OCI-LY1 (cell line): ENCODE data around the gene MT1A.
A peak's percentile ranks its signal among the peaks of the same experiment; 100 is the strongest.

Experiments
- H2AFZ ChIP-seq: fragments of 200-600 bp; sonication (generic), shearing (Covaris generic); 2 replicates; pipeline ENCODE4 v1.6.0; 2014; ENCODE audit warnings: antibody characterized with exemption, mild to moderate bottlenecking, low read length
- H3F3A ChIP-seq: fragments of 200-600 bp; sonication (generic), shearing (Covaris generic); 2 replicates; pipeline ENCODE4 v1.6.0; 2014; ENCODE audit warnings: mild to moderate bottlenecking, antibody characterized with exemption, low read length, moderate library complexity; ENCODE audit not compliant: insufficient read depth
- H3K27ac ChIP-seq: fragments of 200-600 bp; sonication (generic); 2 replicates; pipeline ENCODE4 v1.5.1; 2014; ENCODE audit warnings: low read length, mixed run types, mild to moderate bottlenecking, low read depth; ENCODE audit not compliant: poor library complexity, severe bottlenecking
- H3K27me3 ChIP-seq: fragments of 200-600 bp; sonication (generic); 2 replicates; pipeline ENCODE4 v1.6.0; 2014; ENCODE audit warnings: antibody characterized with exemption, mild to moderate bottlenecking, low read length, moderate library complexity; ENCODE audit not compliant: insufficient read depth
- H3K36me3 ChIP-seq: fragments of 200-600 bp; sonication (generic); 2 replicates; pipeline ENCODE4 v1.6.1; 2014; ENCODE audit warnings: mild to moderate bottlenecking, antibody characterized with exemption, low read length, moderate library complexity, mixed read lengths; ENCODE audit not compliant: insufficient read depth
- H3K4me1 ChIP-seq: fragments of 200-600 bp; sonication (generic); 2 replicates; pipeline ENCODE4 v1.5.1; 2014; ENCODE audit warnings: mild to moderate bottlenecking, low read length, moderate library complexity; ENCODE audit not compliant: insufficient read depth, severe bottlenecking
- H3K4me2 ChIP-seq: fragments of 200-600 bp; sonication (generic), shearing (Covaris generic); 2 replicates; pipeline ENCODE4 v1.6.1; 2014; ENCODE audit warnings: low read length
- H3K4me3 ChIP-seq: fragments of 200-600 bp; sonication (generic); 2 replicates; pipeline ENCODE4 v1.5.1; 2014; ENCODE audit warnings: low read length, low read depth, mild to moderate bottlenecking, mixed read lengths; ENCODE audit not compliant: poor library complexity, severe bottlenecking
- H3K79me2 ChIP-seq: fragments of 200-600 bp; shearing (Covaris generic); 2 replicates; pipeline ENCODE4 v1.6.1; 2016; ENCODE audit warnings: mixed run types, low read length, mixed read lengths; ENCODE audit not compliant: insufficient read depth
- H3K9ac ChIP-seq: fragments of 200-600 bp; sonication (generic), shearing (Covaris generic); 2 replicates; pipeline ENCODE4 v1.6.1; 2014; ENCODE audit warnings: mild to moderate bottlenecking, low read length, mixed read lengths
- H3K9me2 ChIP-seq: fragments of 200-600 bp; sonication (generic), shearing (Covaris generic); 2 replicates; pipeline ENCODE4 v1.6.1; 2014; ENCODE audit warnings: low read depth, mild to moderate bottlenecking, low read length, mixed read lengths
- H3K9me3 ChIP-seq: fragments of 200-600 bp; shearing (Covaris generic); 2 replicates; pipeline ENCODE4 v1.6.1; 2014; ENCODE audit warnings: low read length, mixed read lengths
- H4K20me1 ChIP-seq: fragments of 200-600 bp; sonication (generic), shearing (Covaris generic); 2 replicates; pipeline ENCODE4 v1.6.0; 2016; ENCODE audit warnings: mild to moderate bottlenecking, low read length; ENCODE audit not compliant: insufficient read depth
- CTCF ChIP-seq: fragments of 200-600 bp; sonication (generic), shearing (Covaris generic); IDR thresholded peaks from 2 replicates; pipeline ENCODE4 v1.5.1; 2017; ENCODE audit warnings: mild to moderate bottlenecking, antibody characterized with exemption, low read length, moderate library complexity, mixed read lengths
- EZH2 ChIP-seq: fragments of 200-600 bp; sonication (generic), shearing (Covaris generic); IDR thresholded peaks from 2 replicates; pipeline ENCODE4 v1.8.0; 2017; ENCODE audit warnings: borderline replicate concordance, mixed run types, mild to moderate bottlenecking, antibody characterized with exemption, low read length, moderate library complexity, mixed read lengths

MT1A gene

GRCh38 chr16:56606476-56607108 is 31.9 kb upstream of the MT1A start:
- Histone ChIP-seq H3K79me2 (no peaks in the 10 kb centered on the region), H3K4me2 (no peak overlapping the region), H3K36me3 (no peaks in the 10 kb centered on the region), H3K27me3 (no peaks in the 10 kb centered on the region), H3K9me2 (no peaks in the 10 kb centered on the region), H3K4me1 (peaks cover 28% of the 10 kb centered on the region), H3K4me3 (no peak overlapping the region), H3K9me3 (no peaks in the 10 kb centered on the region), H4K20me1 (no peaks in the 10 kb centered on the region), H2AFZ (no peak overlapping the region), H3K27ac (no peak overlapping the region), H3F3A (no peaks in the 10 kb centered on the region), H3K9ac (no peak overlapping the region)
- TF ChIP-seq EZH2 (no peak), CTCF (no peak)

GRCh38 chr16:56607109-56607618 is 31.3 kb upstream of the MT1A start:
- H3K79me2 ChIP-seq = no peaks in the 10 kb centered on the region
- H3K27ac ChIP-seq = no peak overlapping the region
- H3K36me3 ChIP-seq = no peaks in the 10 kb centered on the region
- no peak overlapping the region for H3K4me2 ChIP-seq
- H4K20me1 ChIP-seq = no peaks in the 10 kb centered on the region
- no peak overlapping the region for H3K4me3 ChIP-seq
- TF ChIP-seq CTCF (no peak), EZH2 (no peak)
- no peaks in the 10 kb centered on the region for H3K9me3 ChIP-seq
- H3K4me1 ChIP-seq = peaks cover 28% of the 10 kb centered on the region
- no peak overlapping the region for H2AFZ ChIP-seq
- no peak overlapping the region for H3K9ac ChIP-seq
- H3K27me3 ChIP-seq = no peaks in the 10 kb centered on the region
- no peaks in the 10 kb centered on the region for H3K9me2 ChIP-seq
- no peaks in the 10 kb centered on the region for H3F3A ChIP-seq

- Histone ChIP-seq H2AFZ (peak overlapping the region; percentile 99), H4K20me1 (no peaks in the 10 kb centered on the region), H3K9ac (peak overlapping the region; percentile 65), H3K27me3 (no peaks in the 10 kb centered on the region), H3K4me2 (peak overlapping the region; percentile 98), H3K9me2 (no peaks in the 10 kb centered on the region), H3K4me1 (peaks cover 28% of the 10 kb centered on the region), H3F3A (no peaks in the 10 kb centered on the region), H3K79me2 (no peaks in the 10 kb centered on the region), H3K9me3 (no peaks in the 10 kb centered on the region), H3K36me3 (no peaks in the 10 kb centered on the region), H3K4me3 (peak overlapping the region; percentile 68), H3K27ac (no peak overlapping the region)
- TF ChIP-seq CTCF = no peak
- TF ChIP-seq EZH2 = no peak
Observed at GRCh38 chr16:56607675-56608042, 30.8 kb upstream of the MT1A start.
